Urothelium cell line (cell line): ENCODE results near the gene RBM26.
"Not testable (repeated sequence)": the region's sequence is repeated elsewhere in the genome, so short reads cannot be mapped to it uniquely, and the experiment has no call there.

Experiments used
- DNase-seq: peaks from one replicate; pipeline ENCODE4 v3.0.0; 2011; ENCODE audit warnings: low spot score, mixed read lengths
- FAIRE-seq: peaks from 2 replicates; lab custom pipeline; 2011; peaks lifted over from hg19 to GRCh38; lab: Jason Lieb, UNC

Gene RBM26

DNA sequence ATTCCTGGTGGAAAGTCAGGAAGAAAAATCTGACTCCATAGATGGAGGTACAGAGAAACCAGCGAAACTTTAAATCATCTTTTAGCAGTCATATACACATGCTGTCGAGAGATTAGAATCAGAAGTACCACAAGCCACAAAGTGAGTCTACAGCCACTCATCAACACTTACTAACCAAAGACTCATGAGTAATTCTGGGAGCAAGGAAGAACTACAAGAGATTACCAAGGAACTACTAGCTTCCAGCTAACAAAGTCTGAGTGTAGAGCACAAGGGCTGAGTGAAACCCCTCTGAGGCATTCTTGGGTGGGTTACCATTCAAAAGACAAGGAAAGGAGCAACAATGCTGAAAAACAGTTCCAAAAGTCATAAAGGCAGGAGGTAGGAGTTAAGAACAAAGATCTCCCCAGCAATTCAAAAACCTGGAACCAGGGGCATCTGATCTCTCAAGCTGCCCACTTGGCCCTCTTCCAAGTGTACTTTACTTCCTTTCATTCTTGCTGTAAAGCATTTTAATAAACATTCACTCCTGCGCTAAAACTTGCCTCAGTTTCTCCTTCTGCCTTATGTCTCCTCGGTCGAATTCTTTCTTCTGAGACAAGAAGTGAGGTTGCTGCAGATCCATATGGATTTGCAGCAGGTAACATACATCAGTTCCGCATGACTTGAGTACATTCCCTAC lies 13.0 kb downstream of the RBM26 start:
- DNase-seq (no peak), FAIRE-seq (no peak)

DNA sequence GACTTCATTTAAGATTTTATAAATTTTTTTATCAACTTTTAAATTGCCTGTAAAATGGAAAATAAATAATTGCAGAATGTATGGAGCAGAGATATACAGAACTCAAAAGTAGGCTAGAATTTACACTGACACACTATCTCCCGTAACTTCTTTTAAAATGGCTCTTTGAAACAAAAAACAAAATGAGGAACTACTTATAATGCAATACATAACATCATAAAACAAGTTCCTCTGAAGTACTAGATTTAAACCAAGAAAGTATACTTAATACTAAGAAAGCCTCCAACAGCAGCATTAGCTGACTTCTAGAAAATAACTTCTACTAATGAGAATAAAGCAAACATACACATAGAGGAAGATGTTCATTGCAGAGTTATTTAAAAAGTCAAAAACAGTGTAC lies 17.0 kb downstream of the RBM26 start:
- DNase-seq: no peak
- no peak for FAIRE-seq

DNA sequence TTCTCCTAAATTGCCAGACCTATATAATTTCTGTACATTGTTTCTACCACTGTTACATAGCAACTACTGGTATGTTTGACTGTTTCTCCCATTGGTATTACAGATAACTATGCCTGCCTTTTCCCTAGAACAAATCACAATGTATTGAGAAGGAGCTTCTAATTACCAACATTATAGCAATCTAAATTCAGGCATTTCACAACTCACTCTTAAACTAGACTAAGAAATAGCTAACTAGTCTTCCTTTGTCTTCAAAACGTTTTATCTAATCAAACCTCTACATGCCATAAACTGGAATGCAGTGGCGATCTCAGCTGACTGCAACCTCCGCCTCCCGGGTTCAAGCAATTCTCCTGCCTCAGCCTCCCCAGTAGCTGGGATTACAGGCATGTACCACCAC lies 18.2 kb downstream of the RBM26 start:
- FAIRE-seq: no peak
- no peak for DNase-seq

DNA sequence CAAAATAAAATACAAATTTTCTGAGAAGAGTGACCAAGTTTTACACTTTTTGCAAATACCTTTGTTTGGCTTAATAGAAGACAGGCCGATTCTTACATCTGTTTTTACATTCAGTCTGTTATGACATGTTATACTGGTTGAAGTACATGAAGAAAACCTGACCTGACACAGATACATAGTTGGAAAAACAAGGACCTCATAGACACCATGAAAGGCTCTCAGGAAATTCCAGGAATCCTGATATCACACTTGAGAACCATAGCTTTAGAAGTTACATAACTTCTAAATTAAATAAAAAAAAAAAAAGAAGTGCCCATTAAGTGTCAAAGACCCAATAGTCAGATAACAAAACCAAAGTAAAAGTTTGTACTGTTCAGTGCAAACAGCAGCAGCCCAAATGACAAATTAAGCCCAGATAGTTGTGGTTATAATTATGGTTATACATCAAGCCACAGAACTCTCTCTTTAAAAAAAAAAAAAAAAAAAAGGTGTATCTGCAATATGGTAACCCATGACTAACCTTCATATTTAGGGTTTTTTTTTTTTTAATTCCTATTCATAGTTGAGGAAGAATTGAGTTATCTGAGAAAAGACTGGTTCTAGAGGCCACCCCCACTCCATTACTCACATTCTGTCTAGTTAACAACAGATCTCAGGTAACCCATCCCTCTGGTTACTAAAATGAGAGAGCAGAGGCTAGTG lies 19.8 kb downstream of the RBM26 start:
- no peak for FAIRE-seq

DNA sequence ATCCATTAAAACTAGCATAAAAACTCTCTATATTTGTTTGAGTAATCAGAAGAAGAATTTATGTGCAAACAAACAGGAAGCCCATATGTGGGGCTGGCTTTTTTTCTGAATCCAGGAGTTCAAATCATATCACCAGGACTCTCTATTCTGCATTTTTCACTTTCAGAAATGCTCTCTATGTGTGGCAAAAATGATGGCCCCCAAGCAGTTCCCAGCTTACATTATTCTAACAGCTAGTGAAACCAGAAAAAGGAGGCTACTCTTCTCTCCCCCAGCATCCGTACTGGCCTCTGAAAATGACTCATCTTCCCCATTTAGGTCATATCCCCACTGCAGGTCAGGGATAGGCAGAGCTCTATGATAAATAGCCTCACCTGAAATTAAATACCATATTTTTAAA lies 20.4 kb downstream of the RBM26 start:
- DNase-seq (peak; percentile 3), FAIRE-seq (no peak)

More for the DNA sequence above, 19.8 kb downstream of the RBM26 start:
- no peak for DNase-seq

DNA sequence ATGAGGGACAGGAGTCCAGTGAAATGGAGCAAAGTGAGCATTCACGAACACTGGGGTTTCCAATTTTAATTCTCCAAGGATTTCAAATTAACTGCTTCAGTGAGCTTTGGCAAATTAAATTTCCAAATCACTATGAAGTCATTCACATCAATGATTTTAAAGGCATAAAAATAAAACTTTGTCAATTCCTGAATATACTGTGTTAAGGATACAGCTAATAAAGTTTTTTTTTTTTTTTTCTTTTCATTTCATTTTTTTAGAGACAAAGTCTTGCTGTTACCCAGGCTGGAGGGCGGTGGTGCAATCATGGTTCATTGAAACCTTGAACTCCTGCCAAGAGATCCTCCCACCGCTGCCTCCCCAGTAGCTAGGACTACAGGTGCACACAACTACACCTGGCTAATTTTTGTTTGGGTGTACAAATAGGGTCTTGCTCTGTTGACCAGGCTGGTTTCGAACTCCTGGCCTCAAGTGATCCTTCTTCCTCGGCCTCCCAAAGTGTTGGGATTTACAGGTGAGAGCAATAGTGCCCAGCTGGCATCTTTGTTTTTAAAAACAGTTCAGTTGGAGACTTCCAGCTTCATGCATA lies 21.9 kb downstream of the RBM26 start:
- no peak for DNase-seq
- no peak for FAIRE-seq

DNA sequence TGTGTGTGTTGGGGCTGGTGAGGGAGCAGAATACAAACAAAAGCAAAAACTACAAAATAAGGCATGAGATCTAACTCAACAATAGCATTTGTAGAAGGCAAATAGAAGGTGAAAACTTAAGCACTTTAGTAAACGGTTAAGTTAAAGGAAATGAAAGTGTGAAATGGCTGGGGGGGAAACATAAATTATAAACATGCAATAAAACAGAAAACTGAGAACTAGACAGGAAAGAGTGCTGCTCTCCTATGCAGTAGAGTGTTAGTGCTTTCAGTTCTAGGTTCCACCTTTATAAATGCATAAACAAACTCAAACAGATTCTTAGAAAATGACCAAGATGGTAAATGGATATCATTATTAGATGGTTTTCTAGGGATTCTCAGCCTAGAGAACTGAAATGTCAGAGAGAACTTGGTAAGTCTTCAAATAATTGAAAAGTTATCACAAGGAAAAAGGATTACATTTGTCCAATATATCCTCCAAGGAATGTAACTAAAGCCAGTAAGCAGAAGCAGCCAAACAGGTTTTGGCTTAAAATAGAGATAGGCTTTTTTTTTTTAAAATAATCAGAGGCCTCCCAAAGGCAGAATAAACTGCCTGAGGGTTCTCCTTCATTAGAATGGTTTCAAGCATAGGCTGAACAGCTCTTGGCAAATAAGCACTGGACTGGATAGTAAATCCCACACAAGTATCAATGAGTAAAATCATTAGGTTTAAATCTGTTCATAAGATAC lies 23.3 kb downstream of the RBM26 start:
- no peak for FAIRE-seq
- DNase-seq: no peak

DNA sequence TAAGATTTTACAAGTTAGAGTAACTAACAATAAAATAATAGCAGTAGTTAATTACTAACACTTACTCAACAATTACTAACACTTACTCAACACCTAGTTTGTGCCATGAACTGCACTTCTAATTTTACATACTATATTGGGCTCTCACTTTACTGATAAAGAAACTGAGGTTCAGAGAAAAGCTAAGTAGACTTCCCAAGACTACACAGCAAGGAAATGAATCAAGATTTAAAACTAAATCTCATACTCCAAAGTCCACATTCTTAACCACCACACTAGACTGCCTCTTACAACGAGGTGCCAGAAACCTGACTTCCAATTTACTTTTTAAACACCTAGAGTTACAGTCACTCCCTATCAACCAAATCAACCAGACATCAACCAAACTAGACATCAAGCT lies 25.1 kb downstream of the RBM26 start:
- DNase-seq: no peak
- no peak for FAIRE-seq

DNA sequence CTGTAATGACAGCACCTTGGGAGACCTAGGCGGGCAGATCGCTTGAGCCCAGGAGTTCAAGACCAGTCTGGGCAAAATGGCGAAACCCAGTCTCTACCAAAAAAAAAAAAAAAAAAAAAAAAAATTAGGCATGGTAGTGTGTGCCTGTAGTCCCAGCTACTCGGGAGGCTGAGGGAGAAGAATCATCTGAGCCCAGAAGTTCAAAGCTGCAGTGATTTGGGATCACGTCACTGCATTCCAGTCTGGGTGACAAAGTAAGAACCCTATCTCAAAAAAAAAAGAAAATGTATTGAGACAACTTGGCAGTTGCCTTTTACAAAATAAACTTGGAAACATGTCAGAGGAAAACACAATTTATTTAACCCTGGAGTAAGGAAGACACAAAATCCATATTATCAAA lies 26.8 kb downstream of the RBM26 start:
- no peak for DNase-seq
- no peak for FAIRE-seq

DNA sequence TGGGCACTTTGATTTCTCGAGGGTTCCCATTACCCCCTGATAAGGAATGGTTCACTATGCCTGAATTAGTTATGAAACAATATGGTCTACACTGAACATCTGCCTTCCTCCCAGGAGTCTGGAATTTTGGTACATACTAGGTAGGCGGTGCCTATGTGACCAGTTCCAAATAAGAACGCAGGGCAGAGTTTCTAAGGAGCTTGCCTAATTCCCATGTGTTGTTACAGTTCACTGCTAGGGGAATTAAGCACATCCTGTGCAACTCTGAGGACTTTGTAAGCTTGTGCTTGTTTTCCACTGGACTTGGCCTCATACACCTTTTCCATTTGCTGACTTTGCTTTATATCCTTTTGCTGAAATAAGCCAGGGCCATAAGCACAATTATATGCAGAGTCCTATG lies 29.2 kb downstream of the RBM26 start:
- no peak for FAIRE-seq

DNA sequence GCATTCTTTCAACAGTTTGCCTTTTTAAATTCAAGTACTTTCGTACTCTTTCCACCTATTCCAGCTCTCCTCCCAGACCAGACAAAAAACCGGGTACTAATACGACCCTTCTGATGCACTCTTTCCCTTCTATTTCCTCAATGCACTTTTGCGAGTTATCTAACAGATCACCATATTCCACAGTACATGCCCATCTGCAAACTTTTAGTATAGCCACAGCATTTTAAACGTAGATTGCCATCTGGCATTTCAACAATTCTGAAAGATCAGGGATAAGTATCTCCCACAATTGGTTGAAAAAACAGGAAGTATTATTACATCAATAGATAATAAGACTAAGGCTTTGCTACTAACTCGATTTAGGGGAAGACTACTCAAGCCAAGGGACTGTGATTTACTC lies 31.5 kb downstream of the RBM26 start:
- no peak for FAIRE-seq
- no peak for DNase-seq

More for the DNA sequence above, 29.2 kb downstream of the RBM26 start:
- DNase-seq: no peak

DNA sequence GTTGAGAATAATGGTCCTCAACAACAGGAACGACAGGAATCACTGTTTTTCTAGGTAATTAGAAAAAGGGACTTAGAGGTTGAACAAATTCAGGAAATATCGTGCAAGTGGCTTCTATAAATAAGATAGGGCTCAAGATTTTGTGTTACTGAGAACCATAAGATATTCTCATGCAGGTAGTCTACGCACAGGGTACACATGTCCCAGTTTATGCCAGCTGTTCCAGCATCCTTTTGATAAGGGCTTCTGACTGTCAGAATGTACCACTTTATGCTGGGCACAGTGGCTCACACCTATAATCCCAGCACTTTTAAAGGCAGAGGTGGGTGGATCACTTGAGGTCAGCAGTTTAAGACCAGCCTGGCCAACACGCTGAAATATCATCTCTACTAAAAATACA lies 32.1 kb downstream of the RBM26 start:
- FAIRE-seq: no peak

DNA sequence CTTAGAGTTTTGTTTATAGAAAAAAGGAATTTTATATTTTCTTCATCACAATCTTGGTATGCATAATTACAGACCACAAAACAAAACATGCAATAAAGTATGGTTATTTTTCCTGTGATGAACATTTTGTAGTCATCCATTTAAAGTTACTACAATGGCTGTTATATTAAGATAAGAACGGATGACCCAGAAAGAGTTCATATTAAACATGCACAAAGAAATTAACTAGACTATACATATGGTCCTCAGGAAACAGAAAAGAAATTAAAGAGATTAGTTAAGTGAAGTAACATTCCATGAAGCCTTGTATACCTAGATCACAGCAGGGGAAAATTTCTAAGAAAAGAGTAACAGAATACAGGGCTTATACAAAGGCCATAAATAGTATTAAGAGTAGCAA lies 36.8 kb downstream of the RBM26 start:
- FAIRE-seq: no peak

More for the DNA sequence above, 32.1 kb downstream of the RBM26 start:
- DNase-seq: no peak

DNA sequence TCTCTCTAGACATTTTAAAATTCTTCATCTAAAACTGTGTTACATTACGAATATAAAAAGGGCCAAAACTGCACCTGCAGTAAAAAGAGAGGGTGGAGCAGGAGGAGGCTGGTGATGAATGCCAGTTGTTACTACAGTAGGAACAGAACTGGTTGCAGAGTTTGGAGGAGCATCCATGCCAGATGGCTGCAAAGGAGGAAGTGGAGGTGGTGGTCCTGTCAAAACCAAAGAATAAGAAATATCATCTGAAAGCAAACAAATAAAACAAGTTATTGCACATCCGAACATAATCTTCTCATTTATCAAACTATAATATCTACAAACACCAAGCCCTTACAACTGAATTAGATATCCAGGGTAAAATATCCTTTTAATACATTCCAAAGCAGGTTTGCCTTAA lies 40.1 kb downstream of the RBM26 start:
- FAIRE-seq (no peak), DNase-seq (no peak)

More for the DNA sequence above, 36.8 kb downstream of the RBM26 start:
- no peak for DNase-seq

DNA sequence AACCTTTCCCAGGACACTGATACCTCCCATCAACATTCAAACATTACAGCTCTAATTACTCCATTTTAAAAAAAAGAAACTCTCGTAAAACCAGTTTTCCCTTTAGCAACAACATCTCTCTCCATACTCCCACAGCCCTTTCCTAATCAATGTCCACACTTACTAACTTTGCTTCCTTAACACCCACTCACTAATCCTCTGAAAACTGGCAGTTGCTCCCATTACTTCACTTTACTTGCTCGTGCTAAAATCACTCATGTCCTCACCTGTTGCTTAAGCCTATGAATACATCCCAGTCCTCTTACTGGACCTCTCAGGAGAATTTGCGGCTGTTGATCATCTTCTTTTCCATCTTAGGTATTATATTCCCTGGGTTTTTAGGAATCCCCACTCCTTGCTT lies 44.8 kb downstream of the RBM26 start:
- DNase-seq (no peak), FAIRE-seq (no peak)

DNA sequence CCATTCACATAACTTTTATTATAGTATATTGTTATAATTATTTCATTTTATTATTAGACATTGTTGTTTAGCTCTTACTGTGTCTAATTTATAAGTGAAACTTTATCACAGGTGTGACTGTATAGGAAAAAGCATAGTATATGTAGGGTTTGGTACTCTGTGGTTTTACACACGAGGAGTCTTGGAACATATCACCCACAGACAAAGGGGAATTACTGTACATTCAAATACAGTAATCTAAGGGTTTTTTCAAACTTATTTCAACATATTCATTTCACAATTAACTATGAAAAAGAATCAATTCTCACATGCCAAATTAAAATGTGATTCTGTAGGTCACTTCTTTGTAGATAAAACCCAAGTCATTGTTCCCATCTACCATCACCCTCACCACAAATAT lies 46.0 kb downstream of the RBM26 start:
- no peak for FAIRE-seq

DNA sequence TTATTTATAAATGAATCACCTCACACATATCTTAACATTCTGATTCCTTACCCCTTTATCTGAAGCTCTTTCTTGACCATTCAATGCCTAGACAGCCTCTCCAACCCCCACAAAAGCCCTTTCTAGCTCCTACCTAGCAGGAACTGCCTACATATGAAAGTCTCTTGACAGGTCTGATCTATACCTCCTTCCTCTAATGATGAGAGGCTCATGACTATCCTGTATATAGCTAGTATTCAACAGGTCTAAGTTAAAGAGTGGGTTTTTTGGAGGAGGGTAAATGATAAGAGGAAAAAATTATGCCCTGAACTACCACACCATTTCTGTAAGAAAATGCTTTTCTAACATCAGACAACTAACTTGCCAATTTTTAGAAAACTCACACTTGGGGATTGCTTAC lies 47.0 kb downstream of the RBM26 start:
- DNase-seq: no peak
- no peak for FAIRE-seq

More for the DNA sequence above, 46.0 kb downstream of the RBM26 start:
- DNase-seq: no peak

DNA sequence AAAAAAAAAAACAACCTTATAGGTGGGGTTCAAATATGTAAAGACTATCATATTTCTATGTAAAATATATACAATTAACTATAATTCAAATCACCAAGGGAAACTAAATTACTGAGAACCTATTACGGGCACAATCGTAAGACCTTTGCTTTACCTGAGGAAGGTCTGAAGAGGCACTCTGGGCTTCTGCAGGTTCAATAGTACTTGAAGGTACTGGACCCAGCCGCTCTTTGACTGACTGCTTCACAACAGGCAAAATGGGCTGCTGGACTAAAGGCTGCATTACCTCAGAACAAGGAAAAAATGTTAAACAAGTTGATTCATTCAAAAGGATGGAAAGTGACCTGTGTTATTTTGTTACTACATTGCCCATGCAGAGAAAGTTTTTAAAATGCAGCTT lies 51.8 kb downstream of the RBM26 start:
- FAIRE-seq (no peak), DNase-seq (no peak)

DNA sequence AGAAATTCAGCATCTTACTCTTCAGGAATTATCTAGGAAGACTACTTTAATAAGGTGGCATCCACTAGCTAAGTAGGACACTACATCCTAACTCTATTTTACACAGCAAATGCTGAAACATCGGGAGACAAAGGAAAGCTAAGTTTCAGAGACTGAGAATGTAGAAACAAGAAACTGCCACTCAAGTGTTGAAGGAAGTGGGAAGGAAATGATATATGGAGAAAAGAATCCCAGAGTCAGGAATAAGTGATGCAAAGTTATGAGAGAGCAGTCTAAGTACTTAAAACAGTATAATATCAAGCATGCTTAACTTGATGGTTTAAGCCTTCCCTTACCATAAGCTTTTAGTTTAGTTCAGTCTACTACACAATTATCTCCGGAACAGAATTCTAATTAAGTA lies 52.4 kb downstream of the RBM26 start:
- DNase-seq: no peak
- no peak for FAIRE-seq

DNA sequence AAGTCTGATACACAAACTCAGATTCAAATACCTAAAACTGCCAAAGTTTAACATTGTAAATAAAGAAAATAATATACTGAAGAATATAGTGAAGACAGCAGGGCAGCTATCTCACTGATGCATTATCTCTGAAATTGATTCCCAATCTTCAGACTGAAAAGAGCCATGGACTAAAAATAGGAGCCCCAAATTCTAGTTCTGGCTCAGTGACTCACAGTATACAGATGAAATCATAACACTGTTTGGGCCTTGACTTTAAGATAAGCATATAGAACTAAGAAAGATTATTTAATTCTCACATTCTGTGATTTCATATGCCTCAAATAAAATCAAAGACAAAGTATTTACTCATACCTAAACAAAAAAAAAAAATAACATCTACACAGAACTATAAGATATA lies 53.9 kb downstream of the RBM26 start:
- DNase-seq (no peak), FAIRE-seq (no peak)

DNA sequence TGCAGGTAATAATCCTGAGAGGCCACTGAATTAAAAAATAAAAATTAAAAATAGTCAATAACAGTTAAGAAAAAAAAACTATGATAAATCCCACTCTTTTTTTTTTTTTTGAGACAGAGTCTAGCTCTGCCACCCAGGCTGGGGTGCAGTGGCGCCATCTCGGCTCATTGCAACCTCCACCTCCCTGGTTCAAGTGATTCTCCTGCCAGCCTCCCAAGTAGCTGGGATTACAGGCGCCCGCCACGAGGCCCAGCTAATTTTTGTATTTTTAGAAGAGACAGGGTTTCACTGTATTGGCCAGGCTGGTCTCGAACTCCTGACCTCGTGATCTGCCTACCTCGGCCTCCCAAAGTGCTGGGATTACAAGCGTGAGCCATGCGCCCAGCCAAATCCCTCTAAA lies 56.4 kb downstream of the RBM26 start:
- FAIRE-seq, DNase-seq: not testable (repeated sequence)

DNA sequence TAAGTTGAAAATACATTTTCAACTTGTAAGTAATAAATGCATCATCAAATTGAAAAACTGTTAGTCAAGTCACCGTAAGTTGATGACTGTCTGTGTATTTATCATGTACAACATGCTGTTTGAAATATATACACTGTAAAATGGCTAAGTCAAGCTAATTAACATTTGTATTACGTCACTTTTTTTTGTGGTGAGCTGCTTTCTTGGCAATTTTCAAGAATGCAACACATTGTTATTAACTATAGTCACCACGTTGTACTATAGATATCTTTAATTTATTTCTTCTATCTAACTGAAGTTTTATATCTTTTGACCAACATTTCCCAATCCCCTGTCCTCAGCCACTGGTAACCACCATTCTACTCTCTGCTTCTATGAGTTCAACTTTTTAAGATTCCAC lies 57.0 kb downstream of the RBM26 start:
- FAIRE-seq (no peak), DNase-seq (no peak)
